ENCODE results near the gene TECPR2. TPM values are rescaled to one million over a fixed set of nuclear protein-coding genes. Genes with fewer than 3 reads are reported as not detected.

Gene TECPR2
- total and polyA plus RNA-seq, 2 of the 13 experiments (the other 11 are each of a cell fraction or from before 2014, with no cell fraction given) = 3.5 to 5.7 TPM

DNA sequence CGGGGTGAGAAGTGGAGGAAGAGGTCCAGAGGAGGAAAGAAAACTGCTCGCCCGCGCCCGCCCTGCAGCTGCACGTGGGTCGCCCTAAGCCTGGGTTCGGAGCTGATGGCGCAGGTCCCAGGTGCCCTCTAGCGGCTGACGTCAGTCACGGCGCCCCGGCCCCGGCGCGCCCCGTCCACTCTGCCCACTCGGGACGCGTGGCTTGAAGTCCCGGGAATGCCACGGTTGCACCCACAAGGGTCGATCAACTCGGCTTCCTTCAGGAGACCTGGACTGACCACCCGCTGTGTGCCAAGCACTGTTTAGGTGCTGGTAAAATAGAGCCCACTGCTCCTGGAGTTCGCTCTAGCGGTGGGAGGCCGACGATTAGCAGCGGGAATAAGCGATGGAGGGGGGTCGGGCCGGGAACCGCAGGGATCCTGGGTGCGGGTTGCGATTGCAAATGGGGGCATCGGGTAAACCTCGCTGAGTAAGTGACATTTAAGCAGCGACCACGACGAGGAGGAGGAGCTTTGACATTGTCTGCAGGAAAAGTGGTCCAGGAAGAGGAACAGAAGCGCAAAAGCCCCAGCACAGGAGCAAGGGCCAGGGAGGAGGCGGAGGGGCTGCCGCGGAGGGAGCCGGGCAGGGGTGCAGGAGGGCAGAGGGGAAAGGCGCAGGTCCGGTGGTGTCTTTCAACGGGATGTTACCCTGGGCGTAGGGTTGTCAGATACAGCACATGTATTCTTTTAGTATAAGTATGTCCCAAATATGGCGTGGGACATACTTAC is 48.3 kb upstream of the TECPR2 start (continued):
- TF ChIP-seq, protein P1, sequence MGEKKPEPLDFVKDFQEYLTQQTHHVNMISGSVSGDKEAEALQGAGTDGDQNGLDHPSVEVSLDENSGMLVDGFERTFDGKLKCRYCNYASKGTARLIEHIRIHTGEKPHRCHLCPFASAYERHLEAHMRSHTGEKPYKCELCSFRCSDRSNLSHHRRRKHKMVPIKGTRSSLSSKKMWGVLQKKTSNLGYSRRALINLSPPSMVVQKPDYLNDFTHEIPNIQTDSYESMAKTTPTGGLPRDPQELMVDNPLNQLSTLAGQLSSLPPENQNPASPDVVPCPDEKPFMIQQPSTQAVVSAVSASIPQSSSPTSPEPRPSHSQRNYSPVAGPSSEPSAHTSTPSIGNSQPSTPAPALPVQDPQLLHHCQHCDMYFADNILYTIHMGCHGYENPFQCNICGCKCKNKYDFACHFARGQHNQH (CRISPR knock-in tag; IDR thresholded peaks at IDR 0.05) = no peak; the same call in 1 of the 2 replicates
- TF ChIP-seq HDAC1 (CRISPR knock-in tag; IDR thresholded peaks at IDR 0.05) (peak; percentile 93), ZNF567 (CRISPR knock-in tag; IDR thresholded peaks at IDR 0.05; ENCODE audit: borderline replicate concordance) (0 out of 2 replicates have a peak, but pooled peaks have one; percentile 33), ZNF234 (CRISPR knock-in tag; conservative IDR thresholded peaks at IDR 0.05) (no peak), FOSL1 (CRISPR knock-in tag; IDR thresholded peaks at IDR 0.05; ENCODE audit: borderline replicate concordance) (no peak), DNMT3B (CRISPR knock-in tag; conservative IDR thresholded peaks at IDR 0.05) (no peak; the same call in 1 of the 2 replicates), ZZZ3 (CRISPR knock-in tag; IDR thresholded peaks at IDR 0.05; ENCODE audit: borderline replicate concordance) (0 out of 2 replicates have a peak, but pooled peaks have one; percentile 55), CHD4 (IDR thresholded peaks at IDR 0.05; ENCODE audit: borderline replicate concordance, low read length) (no peak), CENPT (CRISPR knock-in tag; IDR thresholded peaks at IDR 0.05; ENCODE audit: low read depth) (no peak), SUZ12 (IDR thresholded peaks at IDR 0.05; ENCODE audit: low read depth, low read length) (no peak), ZNF552 (CRISPR knock-in tag; IDR thresholded peaks at IDR 0.05; ENCODE audit: borderline replicate concordance) (no peak), ISX (CRISPR knock-in tag; conservative IDR thresholded peaks at IDR 0.05) (no peak; the same call in 1 of the 2 replicates), NFRKB (IDR thresholded peaks at IDR 0.05) (no peak), TP53 (CRISPR knock-in tag; conservative IDR thresholded peaks at IDR 0.05) (no peak), AHR (CRISPR knock-in tag; IDR thresholded peaks at IDR 0.05) (no peak), ZNF264 (CRISPR knock-in tag; IDR thresholded peaks at IDR 0.05) (0 out of 2 replicates have a peak, but pooled peaks have one; percentile 46), NFATC3 (CRISPR knock-in tag; IDR thresholded peaks at IDR 0.05) (0 out of 2 replicates have a peak, but pooled peaks have one; percentile 63), ZFP90 (CRISPR knock-in tag; IDR thresholded peaks at IDR 0.05; ENCODE audit: borderline replicate concordance) (peak; percentile 85; the same call in 1 of the 2 replicates), NFE2 (CRISPR knock-in tag; IDR thresholded peaks at IDR 0.05) (no peak), RBM22 (optimal IDR thresholded peaks at IDR 0.05; ENCODE audit: low read length) (no peak), ZNF747 (CRISPR knock-in tag; IDR thresholded peaks at IDR 0.05; ENCODE audit: borderline replicate concordance) (no peak)
- TF ChIP-seq, protein P2, sequence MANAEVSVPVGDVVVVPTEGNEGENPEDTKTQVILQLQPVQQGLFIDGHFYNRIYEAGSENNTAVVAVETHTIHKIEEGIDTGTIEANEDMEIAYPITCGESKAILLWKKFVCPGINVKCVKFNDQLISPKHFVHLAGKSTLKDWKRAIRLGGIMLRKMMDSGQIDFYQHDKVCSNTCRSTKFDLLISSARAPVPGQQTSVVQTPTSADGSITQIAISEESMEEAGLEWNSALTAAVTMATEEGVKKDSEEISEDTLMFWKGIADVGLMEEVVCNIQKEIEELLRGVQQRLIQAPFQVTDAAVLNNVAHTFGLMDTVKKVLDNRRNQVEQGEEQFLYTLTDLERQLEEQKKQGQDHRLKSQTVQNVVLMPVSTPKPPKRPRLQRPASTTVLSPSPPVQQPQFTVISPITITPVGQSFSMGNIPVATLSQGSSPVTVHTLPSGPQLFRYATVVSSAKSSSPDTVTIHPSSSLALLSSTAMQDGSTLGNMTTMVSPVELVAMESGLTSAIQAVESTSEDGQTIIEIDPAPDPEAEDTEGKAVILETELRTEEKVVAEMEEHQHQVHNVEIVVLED (CRISPR knock-in tag; IDR thresholded peaks at IDR 0.05; ENCODE audit: borderline replicate concordance) = peak; percentile 65
- TF ChIP-seq, protein P3, sequence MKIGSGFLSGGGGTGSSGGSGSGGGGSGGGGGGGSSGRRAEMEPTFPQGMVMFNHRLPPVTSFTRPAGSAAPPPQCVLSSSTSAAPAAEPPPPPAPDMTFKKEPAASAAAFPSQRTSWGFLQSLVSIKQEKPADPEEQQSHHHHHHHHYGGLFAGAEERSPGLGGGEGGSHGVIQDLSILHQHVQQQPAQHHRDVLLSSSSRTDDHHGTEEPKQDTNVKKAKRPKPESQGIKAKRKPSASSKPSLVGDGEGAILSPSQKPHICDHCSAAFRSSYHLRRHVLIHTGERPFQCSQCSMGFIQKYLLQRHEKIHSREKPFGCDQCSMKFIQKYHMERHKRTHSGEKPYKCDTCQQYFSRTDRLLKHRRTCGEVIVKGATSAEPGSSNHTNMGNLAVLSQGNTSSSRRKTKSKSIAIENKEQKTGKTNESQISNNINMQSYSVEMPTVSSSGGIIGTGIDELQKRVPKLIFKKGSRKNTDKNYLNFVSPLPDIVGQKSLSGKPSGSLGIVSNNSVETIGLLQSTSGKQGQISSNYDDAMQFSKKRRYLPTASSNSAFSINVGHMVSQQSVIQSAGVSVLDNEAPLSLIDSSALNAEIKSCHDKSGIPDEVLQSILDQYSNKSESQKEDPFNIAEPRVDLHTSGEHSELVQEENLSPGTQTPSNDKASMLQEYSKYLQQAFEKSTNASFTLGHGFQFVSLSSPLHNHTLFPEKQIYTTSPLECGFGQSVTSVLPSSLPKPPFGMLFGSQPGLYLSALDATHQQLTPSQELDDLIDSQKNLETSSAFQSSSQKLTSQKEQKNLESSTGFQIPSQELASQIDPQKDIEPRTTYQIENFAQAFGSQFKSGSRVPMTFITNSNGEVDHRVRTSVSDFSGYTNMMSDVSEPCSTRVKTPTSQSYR (CRISPR knock-in tag; IDR thresholded peaks at IDR 0.05; ENCODE audit: borderline replicate concordance) = no peak
